Breast epithelium (tissue), 4 donors: ENCODE results near the gene OPRD1. TPM values are rescaled to one million over a fixed set of nuclear protein-coding genes. Genes with fewer than 3 reads are reported as not detected.

Source experiments
- DNase-seq, 2 donors: peaks; one replicate each; pipeline ENCODE4 v3.0.0-alpha.2; 2019; ENCODE audit warnings: low spot score in 2 of 2
- H3K27ac ChIP-seq, 2 donors: fragments of 200-600 bp; sonication (generic) in 1 of 2; one replicate each; pipeline ENCODE4 v1.5.1; 2016 to 2019; ENCODE audit warnings: mild to moderate bottlenecking in 1 of 2
- H3K27me3 ChIP-seq, 2 donors: fragments of 200-600 bp; sonication (generic) in 1 of 2; one replicate each; pipeline versions ENCODE4 v1.5.1 to v1.6.0; 2017 to 2019; ENCODE audit warnings: control low read depth in 1 of 2, mild to moderate bottlenecking in 1 of 2
- H3K36me3 ChIP-seq: fragments of 200-600 bp; one replicate; pipeline ENCODE4 v1.5.1; 2019
- H3K4me1 ChIP-seq, 2 donors: fragments of 200-600 bp; sonication (generic); one replicate each; pipeline ENCODE4 v1.5.1; 2016 to 2019; ENCODE audit warnings: control low read depth in 1 of 2
- H3K4me3 ChIP-seq, 3 donors: fragments of 200-600 bp; sonication (generic); 1 replicate in 2 of 3; 2 replicates in 1 of 3; pipeline ENCODE4 v1.5.1; 2016 to 2019; ENCODE audit warnings: mild to moderate bottlenecking in 3 of 3, moderate library complexity in 2 of 3
- H3K9me3 ChIP-seq, 2 donors: fragments of 200-600 bp; sonication (generic) in 1 of 2; one replicate each; pipeline ENCODE4 v1.5.1; 2016 to 2019; ENCODE audit warnings: control low read depth in 1 of 2
- CTCF ChIP-seq, 3 donors: fragments of 450-650 bp; IDR thresholded peaks; one replicate each; pipeline ENCODE4 v1.5.1; 2016 to 2017; ENCODE audit warnings: antibody characterized with exemption in 3 of 3, mild to moderate bottlenecking in 3 of 3, moderate library complexity in 3 of 3
- POLR2A ChIP-seq: fragments of 450-650 bp; IDR thresholded peaks from one replicate; pipeline ENCODE4 v1.6.1; 2016; ENCODE audit warnings: antibody characterized with exemption, mild to moderate bottlenecking, moderate library complexity
- POLR2AphosphoS5 ChIP-seq, 3 donors: sonication (generic); formaldehyde crosslinking; IDR thresholded peaks; one replicate each; pipeline ENCODE4 v1.6.1; 2017; ENCODE audit warnings: antibody characterized with exemption in 3 of 3
- intact Hi-C: fragments of 100-400 bp; cut with DNase I; formaldehyde crosslinking; loops from one replicate; pipeline ENCODE4 v1.15.1; 2023; ENCODE audit warnings: low total_unique reads
- total RNA-seq, 3 donors: library from RNA; depleted of rRNA; stranded (reverse); fragments of >200 nt; gene quantifications; one replicate each; pipeline ENCODE4 v1.1.0, GENCODE V29; 2016

Gene OPRD1
- total RNA-seq, 3 donors from 2014 or later, result not detected

GRCh38 chr1:28796352-28797211 lies 15.4 kb upstream of the OPRD1 start:
- DNase-seq, result no peak
- Histone ChIP-seq H3K4me1 (no peaks in the 10 kb centered on the region), H3K27me3 (no peaks in the 10 kb centered on the region), H3K9me3 (no peaks in the 10 kb centered on the region), H3K27ac (no peak overlapping the region), H3K36me3 (no peaks in the 10 kb centered on the region), H3K4me3 (no peak overlapping the region)
- intact Hi-C loops, result no loop called here
- TF ChIP-seq POLR2AphosphoS5 (IDR thresholded peaks at IDR 0.05) (no peak), POLR2A (no peak), CTCF (IDR thresholded peaks at IDR 0.05) (no peak)

DNA sequence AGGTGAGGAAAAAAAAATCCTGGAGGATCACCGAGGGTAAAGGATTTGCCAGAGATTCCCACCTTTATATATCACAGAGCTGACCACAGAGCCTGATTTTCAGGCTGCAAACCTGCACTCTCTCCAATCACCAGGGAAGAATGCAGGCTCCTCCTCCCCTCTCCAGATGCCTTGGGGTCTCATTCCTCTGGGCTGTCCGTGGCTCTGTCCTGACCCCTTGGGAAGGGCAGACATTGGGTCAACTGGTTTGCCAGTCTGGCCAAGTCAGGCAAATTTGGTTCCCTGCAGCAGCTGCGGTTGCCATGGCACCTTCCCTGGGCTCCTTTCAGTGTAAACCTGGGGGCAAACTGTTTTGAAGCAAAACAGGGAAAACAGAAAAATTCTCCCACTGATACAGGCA lies 11.6 kb upstream of the OPRD1 start:
- no peak for DNase-seq
- H3K4me3 ChIP-seq, result no peak overlapping the region
- no peaks in the 10 kb centered on the region for H3K9me3 ChIP-seq
- intact Hi-C loops, result no loop called here
- H3K27ac ChIP-seq, result no peak overlapping the region
- no peak for TF ChIP-seq CTCF (IDR thresholded peaks at IDR 0.05)
- no peak for TF ChIP-seq POLR2AphosphoS5 (IDR thresholded peaks at IDR 0.05)
- no peak for TF ChIP-seq POLR2A
- no peaks in the 10 kb centered on the region for H3K36me3 ChIP-seq
- no peaks in the 10 kb centered on the region for H3K27me3 ChIP-seq
- no peaks in the 10 kb centered on the region for H3K4me1 ChIP-seq

DNA sequence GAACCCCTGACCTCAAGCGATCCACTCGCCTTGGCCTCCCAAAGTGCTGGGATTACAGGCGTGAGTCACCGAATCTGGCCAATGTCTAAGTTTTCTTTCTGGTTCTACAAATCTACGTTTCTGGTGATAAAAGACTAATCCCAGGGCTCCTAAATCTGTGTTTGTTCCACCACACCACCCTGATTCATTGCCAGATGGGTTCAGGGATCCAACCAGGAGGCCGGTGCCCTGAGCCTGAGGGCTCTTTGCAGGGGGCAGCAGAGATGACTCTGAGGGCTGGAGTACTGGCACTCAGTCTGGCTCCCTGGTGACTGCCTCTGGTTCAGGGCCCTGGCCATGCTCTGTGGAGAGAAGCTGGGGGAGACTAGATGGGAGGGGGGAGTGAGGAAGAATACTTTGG lies 10.5 kb upstream of the OPRD1 start:
- intact Hi-C loops, result no loop called here
- H3K27ac ChIP-seq, result no peak overlapping the region
- no peaks in the 10 kb centered on the region for H3K36me3 ChIP-seq
- no peaks in the 10 kb centered on the region for H3K27me3 ChIP-seq
- no peak overlapping the region for H3K4me3 ChIP-seq
- H3K9me3 ChIP-seq, result no peaks in the 10 kb centered on the region
- H3K4me1 ChIP-seq, result no peaks in the 10 kb centered on the region
- no peak for DNase-seq
- TF ChIP-seq POLR2AphosphoS5 (IDR thresholded peaks at IDR 0.05) (no peak), POLR2A (no peak)

DNA sequence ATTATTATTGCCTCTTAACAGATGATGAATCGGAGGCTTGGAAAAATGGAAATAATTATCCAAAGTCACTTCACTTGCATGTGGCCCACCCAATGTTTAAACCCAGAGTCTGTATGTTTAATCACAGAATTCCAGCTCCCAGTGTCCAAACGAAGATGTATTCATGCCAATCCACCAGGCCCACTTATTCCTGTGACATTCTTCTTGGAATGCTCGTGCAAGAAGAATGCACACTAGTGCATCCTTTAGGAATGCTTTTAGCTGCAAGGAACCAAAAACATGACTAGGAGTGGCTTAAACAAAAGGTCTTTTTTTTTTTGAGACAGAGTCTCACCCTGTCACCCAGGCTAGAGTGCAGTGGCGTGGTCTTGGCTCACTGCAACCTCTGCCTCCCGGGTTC lies 8.9 kb upstream of the OPRD1 start:
- H3K36me3 ChIP-seq, result no peaks in the 10 kb centered on the region
- H3K27ac ChIP-seq, result no peak overlapping the region
- no peak for TF ChIP-seq POLR2AphosphoS5 (IDR thresholded peaks at IDR 0.05)
- TF ChIP-seq POLR2A, result no peak
- no peak for TF ChIP-seq CTCF (IDR thresholded peaks at IDR 0.05)
- no peaks in the 10 kb centered on the region for H3K9me3 ChIP-seq
- H3K4me3 ChIP-seq, result no peak overlapping the region
- H3K4me1 ChIP-seq, result no peaks in the 10 kb centered on the region
- no peak for DNase-seq
- intact Hi-C loops, result no loop called here
- H3K27me3 ChIP-seq, result no peaks in the 10 kb centered on the region

- Histone ChIP-seq H3K9me3 (no peaks in the 10 kb centered on the region), H3K27me3 (no peaks in the 10 kb centered on the region), H3K4me1 (no peaks in the 10 kb centered on the region), H3K27ac (no peak overlapping the region), H3K36me3 (no peaks in the 10 kb centered on the region), H3K4me3 (no peak overlapping the region)
- no peak for DNase-seq
- intact Hi-C loops, result no loop called here
- no peak for TF ChIP-seq POLR2AphosphoS5 (IDR thresholded peaks at IDR 0.05)
- TF ChIP-seq POLR2A, result no peak
- TF ChIP-seq CTCF (IDR thresholded peaks at IDR 0.05), result no peak
Measured at GRCh38 chr1:28803662-28804061, 8.3 kb upstream of the OPRD1 start.
